HepG2 (cell line): ENCODE measurements around the gene PSMB1. TPM values are rescaled to one million over a fixed set of nuclear protein-coding genes. Genes with fewer than 3 reads are reported as not detected.

Source experiments
- ARID5B ChIP-seq: IDR thresholded peaks from 2 replicates; pipeline ENCODE4 v1.4.0; 2020; ENCODE audit warnings: mild to moderate bottlenecking, missing genetic modification reagents
- DDIT3 ChIP-seq: sonication (generic); formaldehyde crosslinking; IDR thresholded peaks from 2 replicates; pipeline ENCODE4 v1.4.0; 2020; ENCODE audit warnings: mild to moderate bottlenecking, missing genetic modification reagents
- DNMT1 ChIP-seq: sonication (generic); formaldehyde crosslinking; IDR thresholded peaks from 2 replicates; pipeline ENCODE4 v1.5.1; 2020; ENCODE audit warnings: mild to moderate bottlenecking, missing genetic modification reagents
- MTERF4 ChIP-seq: sonication (generic); formaldehyde crosslinking; IDR thresholded peaks from 2 replicates; pipeline ENCODE4 v1.8.0; 2023; ENCODE audit warnings: mild to moderate bottlenecking, missing genetic modification reagents
- PRMT3 ChIP-seq: sonication (generic); formaldehyde crosslinking; IDR thresholded peaks from 2 replicates; pipeline ENCODE4 v1.8.1; 2022; ENCODE audit warnings: low read depth, mild to moderate bottlenecking, moderate library complexity, missing genetic modification reagents, borderline replicate concordance
- SAP130 ChIP-seq: IDR thresholded peaks from 2 replicates; pipeline ENCODE4 v1.6.1; 2016; ENCODE audit warnings: low read depth
- YY1 ChIP-seq: IDR thresholded peaks from 2 replicates; pipeline ENCODE4 v1.6.1; 2011; ENCODE audit warnings: low read length, low read depth, moderate library complexity, mild to moderate bottlenecking; ENCODE audit not compliant: insufficient read depth, insufficient replicate concordance
- ZBTB43 ChIP-seq: sonication (generic); formaldehyde crosslinking; conservative IDR thresholded peaks from 2 replicates; pipeline ENCODE4 v1.4.0; 2020; ENCODE audit warnings: missing genetic modification reagents
- ZKSCAN8 ChIP-seq: IDR thresholded peaks from 2 replicates; pipeline ENCODE4 v1.6.1; 2016; ENCODE audit warnings: borderline replicate concordance, missing genetic modification reagents, missing compliant biosample characterization
- ZNF138 ChIP-seq: sonication (generic); formaldehyde crosslinking; IDR thresholded peaks from 2 replicates; pipeline ENCODE4 v1.5.0; 2020; ENCODE audit warnings: mild to moderate bottlenecking, low read depth, missing genetic modification reagents
- ZNF562 ChIP-seq: sonication (generic); formaldehyde crosslinking; IDR thresholded peaks from 2 replicates; pipeline ENCODE4 v1.8.0; 2022; ENCODE audit warnings: missing genetic modification reagents, borderline replicate concordance
- ZNF609 ChIP-seq: sonication (generic); formaldehyde crosslinking; IDR thresholded peaks from 2 replicates; pipeline ENCODE4 v1.4.0; 2020; ENCODE audit warnings: mild to moderate bottlenecking, missing genetic modification reagents, borderline replicate concordance
- ZNF674 ChIP-seq: sonication (generic); formaldehyde crosslinking; IDR thresholded peaks from 2 replicates; pipeline ENCODE4 v1.5.0; 2020; ENCODE audit warnings: low read depth, mild to moderate bottlenecking, missing genetic modification reagents
- ZNF777 ChIP-seq: sonication (generic); formaldehyde crosslinking; IDR thresholded peaks from 2 replicates; pipeline ENCODE4 v1.4.0; 2020; ENCODE audit warnings: missing genetic modification reagents
- ZNF781 ChIP-seq: sonication (generic); formaldehyde crosslinking; IDR thresholded peaks from 2 replicates; pipeline ENCODE4 v1.5.1; 2020; ENCODE audit warnings: borderline replicate concordance, mild to moderate bottlenecking, missing genetic modification reagents; ENCODE audit errors: not compliant biosample characterization
- ZNF790 ChIP-seq: sonication (generic); formaldehyde crosslinking; IDR thresholded peaks from 2 replicates; pipeline ENCODE4 v1.8.0; 2022; ENCODE audit warnings: missing genetic modification reagents, mild to moderate bottlenecking, borderline replicate concordance
- ZSCAN22 ChIP-seq: sonication (generic); formaldehyde crosslinking; IDR thresholded peaks from 2 replicates; pipeline ENCODE4 v1.4.0; 2020; ENCODE audit warnings: mild to moderate bottlenecking, missing genetic modification reagents
- polyA plus RNA-seq, 8 experiments: library from polyadenylated mRNA; depleted of rRNA in 3 of 8; stranded (reverse) in 7 of 8; unstranded in 1 of 8; fragments of >200 nt; fragmentation: Illumina TruSeq in 4 of 8; extraction: Trizol in 4 of 8; gene quantifications; 2 replicates each; pipeline versions ENCODE4 v1.2.1 to v1.2.3, GENCODE V29; 2011 to 2016; ENCODE audit warnings: low read depth in 4 of 8, missing spikeins in 1 of 8, mixed read lengths in 1 of 8; ENCODE audit not compliant: insufficient read depth in 1 of 8
- total RNA-seq, 5 experiments: library from RNA; depleted of rRNA; stranded (reverse); fragments of >200 nt; fragmentation: Illumina TruSeq; extraction: Trizol; gene quantifications; 2 replicates each; pipeline ENCODE4 v1.2.3, GENCODE V29; 2016; ENCODE audit warnings: low read depth in 1 of 5

Gene PSMB1
- total and polyA plus RNA-seq, 2 of the 13 experiments (the other 11 are each of a cell fraction or from before 2014, with no cell fraction given) = 528 to 592 TPM

GRCh38 chr6:170584181-170584953, 31.3 kb upstream of the PSMB1 start, which contains the start of gene PDCD2 (continued):
- peak; percentile 53; the same call in 1 of the 2 replicates for TF ChIP-seq ZNF777 (CRISPR knock-in tag)
- TF ChIP-seq ZNF790 (CRISPR knock-in tag) = no peak
- no peak for TF ChIP-seq ZNF609 (CRISPR knock-in tag)
- no peak for TF ChIP-seq ZNF138 (CRISPR knock-in tag)
- no peak for TF ChIP-seq ZNF781
- peak; percentile 94 for TF ChIP-seq SAP130 (CRISPR knock-in tag)
- TF ChIP-seq DNMT1 = peak; percentile 94
- peak; percentile 93 for TF ChIP-seq YY1
- TF ChIP-seq ZSCAN22 (CRISPR knock-in tag) = no peak
- TF ChIP-seq ZNF674 (CRISPR knock-in tag) = no peak
- TF ChIP-seq PRMT3 (CRISPR knock-in tag) = peak; percentile 82; the same call in 1 of the 2 replicates
- peak; percentile 51; the same call in 1 of the 2 replicates for TF ChIP-seq ZKSCAN8 (CRISPR knock-in tag)
- no peak for TF ChIP-seq ZNF562 (CRISPR knock-in tag)
- peak; percentile 54; the same call in 1 of the 2 replicates for TF ChIP-seq ARID5B
- TF ChIP-seq DDIT3 (CRISPR knock-in tag) = no peak
- peak; percentile 69 for TF ChIP-seq MTERF4 (CRISPR knock-in tag)
- TF ChIP-seq ZBTB43 = no peak
